ENCODE results near the gene PXYLP1. TPM values are rescaled to one million over a fixed set of nuclear protein-coding genes. Genes with fewer than 3 reads are reported as not detected.
A peak's percentile ranks its signal among the peaks of the same experiment; 100 is the strongest.

PXYLP1 gene
- total and polyA plus RNA-seq, 9 of the 15 experiments (the other 6 are each of a cell fraction or from before 2014, with no cell fraction given) = 0.80 to 2.9 (median 1.3) TPM

GRCh38 chr3:141308588-141309218 is 77.1 kb downstream of the PXYLP1 start (continued):
- TF ChIP-seq DPF2 (IDR thresholded peaks at IDR 0.05) (no peak), SMAD1 (IDR thresholded peaks at IDR 0.05; ENCODE audit: low read depth, low read length, partially characterized antibody) (no peak), JUND (IDR thresholded peaks at IDR 0.05; ENCODE audit: borderline replicate concordance, low read depth, low read length) (peak; percentile 41; the same call in 1 of the 2 replicates), JUND (tag; IDR thresholded peaks at IDR 0.05; ENCODE audit: borderline replicate concordance, low read depth, low read length) (peak; percentile 37; the same call in 1 of the 3 replicates), U2AF2 (optimal IDR thresholded peaks at IDR 0.05; ENCODE audit: low read depth, low read length) (no peak), DDX20 (tag; IDR thresholded peaks at IDR 0.05; ENCODE audit: low read depth) (no peak), MAFF (IDR thresholded peaks at IDR 0.05; ENCODE audit: low read length) (no peak), CREBBP (IDR thresholded peaks at IDR 0.05; ENCODE audit: low read depth, low read length) (no peak), ZNF586 (CRISPR knock-in tag; conservative IDR thresholded peaks at IDR 0.05) (no peak), RBM39 (optimal IDR thresholded peaks at IDR 0.05; ENCODE audit: low read depth, low read length) (no peak), POLR2A (conservative IDR thresholded peaks at IDR 0.05) (no peak), ZNF124 (CRISPR knock-in tag; IDR thresholded peaks at IDR 0.05) (no peak), BRD4 (IDR thresholded peaks at IDR 0.05) (no peak), ZNF133 (CRISPR knock-in tag; IDR thresholded peaks at IDR 0.05) (no peak), SRSF9 (IDR thresholded peaks at IDR 0.05; ENCODE audit: borderline replicate concordance, low read depth, low read length) (no peak), ATF1 (CRISPR knock-in tag; IDR thresholded peaks at IDR 0.05) (no peak), ATF1 (tag; IDR thresholded peaks at IDR 0.05) (peak; percentile 31; the same call in 1 of the 2 replicates), POLR2G (IDR thresholded peaks at IDR 0.05; ENCODE audit: low read depth, low read length) (no peak), SREBF1 (IDR thresholded peaks at IDR 0.05; ENCODE audit: borderline replicate concordance, low read depth, low read length) (no peak), ZBTB17 (CRISPR knock-in tag; IDR thresholded peaks at IDR 0.05) (0 out of 2 replicates have a peak, but pooled peaks have one; percentile 37), ZNF146 (CRISPR knock-in tag; IDR thresholded peaks at IDR 0.05; ENCODE audit: unreplicated experiment) (no peak), TFAP4 (CRISPR knock-in tag; IDR thresholded peaks at IDR 0.05; ENCODE audit: borderline replicate concordance) (peak; percentile 67; the same call in 1 of the 2 replicates), TCF7 (IDR thresholded peaks at IDR 0.05; ENCODE audit: borderline replicate concordance) (no peak), STAG1 (CRISPR knock-in tag; IDR thresholded peaks at IDR 0.05; ENCODE audit: borderline replicate concordance) (no peak)
- TF ChIP-seq, protein P1, sequence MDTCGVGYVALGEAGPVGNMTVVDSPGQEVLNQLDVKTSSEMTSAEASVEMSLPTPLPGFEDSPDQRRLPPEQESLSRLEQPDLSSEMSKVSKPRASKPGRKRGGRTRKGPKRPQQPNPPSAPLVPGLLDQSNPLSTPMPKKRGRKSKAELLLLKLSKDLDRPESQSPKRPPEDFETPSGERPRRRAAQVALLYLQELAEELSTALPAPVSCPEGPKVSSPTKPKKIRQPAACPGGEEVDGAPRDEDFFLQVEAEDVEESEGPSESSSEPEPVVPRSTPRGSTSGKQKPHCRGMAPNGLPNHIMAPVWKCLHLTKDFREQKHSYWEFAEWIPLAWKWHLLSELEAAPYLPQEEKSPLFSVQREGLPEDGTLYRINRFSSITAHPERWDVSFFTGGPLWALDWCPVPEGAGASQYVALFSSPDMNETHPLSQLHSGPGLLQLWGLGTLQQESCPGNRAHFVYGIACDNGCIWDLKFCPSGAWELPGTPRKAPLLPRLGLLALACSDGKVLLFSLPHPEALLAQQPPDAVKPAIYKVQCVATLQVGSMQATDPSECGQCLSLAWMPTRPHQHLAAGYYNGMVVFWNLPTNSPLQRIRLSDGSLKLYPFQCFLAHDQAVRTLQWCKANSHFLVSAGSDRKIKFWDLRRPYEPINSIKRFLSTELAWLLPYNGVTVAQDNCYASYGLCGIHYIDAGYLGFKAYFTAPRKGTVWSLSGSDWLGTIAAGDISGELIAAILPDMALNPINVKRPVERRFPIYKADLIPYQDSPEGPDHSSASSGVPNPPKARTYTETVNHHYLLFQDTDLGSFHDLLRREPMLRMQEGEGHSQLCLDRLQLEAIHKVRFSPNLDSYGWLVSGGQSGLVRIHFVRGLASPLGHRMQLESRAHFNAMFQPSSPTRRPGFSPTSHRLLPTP (IDR thresholded peaks at IDR 0.05; ENCODE audit: borderline replicate concordance, extremely low read depth, insufficient read length) = no peak
- TF ChIP-seq, protein P2, sequence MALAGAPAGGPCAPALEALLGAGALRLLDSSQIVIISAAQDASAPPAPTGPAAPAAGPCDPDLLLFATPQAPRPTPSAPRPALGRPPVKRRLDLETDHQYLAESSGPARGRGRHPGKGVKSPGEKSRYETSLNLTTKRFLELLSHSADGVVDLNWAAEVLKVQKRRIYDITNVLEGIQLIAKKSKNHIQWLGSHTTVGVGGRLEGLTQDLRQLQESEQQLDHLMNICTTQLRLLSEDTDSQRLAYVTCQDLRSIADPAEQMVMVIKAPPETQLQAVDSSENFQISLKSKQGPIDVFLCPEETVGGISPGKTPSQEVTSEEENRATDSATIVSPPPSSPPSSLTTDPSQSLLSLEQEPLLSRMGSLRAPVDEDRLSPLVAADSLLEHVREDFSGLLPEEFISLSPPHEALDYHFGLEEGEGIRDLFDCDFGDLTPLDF (CRISPR knock-in tag; IDR thresholded peaks at IDR 0.05) = no peak

Measured in K562 (cell line).